NCI-H2107 treated with DMSO at 0.1 percent for 48 hours (cell line): Measurements from ENCODE around the gene OR52N5.

ENCODE experiments used
- DNase-seq: peaks from one replicate; lab custom pipeline; 2025; ENCODE audit not compliant: unreplicated experiment; lab: John Stamatoyannopoulos, UW

OR52N5 gene

DNA sequence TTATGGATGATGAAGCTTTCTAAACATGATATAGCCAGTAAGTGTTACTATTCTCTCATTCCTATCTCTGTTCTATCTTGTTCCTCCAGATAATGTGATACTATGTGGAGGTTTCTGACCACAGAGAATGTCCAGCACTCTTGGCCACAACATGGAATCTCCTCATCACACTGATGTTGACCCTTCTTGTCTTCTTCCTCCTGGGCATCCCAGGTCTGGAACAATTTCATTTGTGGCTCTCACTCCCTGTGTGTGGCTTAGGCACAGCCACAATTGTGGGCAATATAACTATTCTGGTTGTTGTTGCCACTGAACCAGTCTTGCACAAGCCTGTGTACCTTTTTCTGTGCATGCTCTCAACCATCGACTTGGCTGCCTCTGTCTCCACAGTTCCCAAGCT lies 56.8 kb downstream of the OR52N5 start:
- DNase-seq, result no peak
